ENCODE data around the gene HTR6. TPM values are rescaled to one million over a fixed set of nuclear protein-coding genes. Genes with fewer than 3 reads are reported as not detected.

The HTR6 gene
- total RNA-seq, 1 donor from 2014 or later = not detected

- intact Hi-C loops (cut with DNase I) = no loop called here
- no peaks in the 10 kb centered on the region for H3K4me1 ChIP-seq
- H3K4me3 ChIP-seq = no peak overlapping the region
- H3K9me3 ChIP-seq = no peaks in the 10 kb centered on the region
- H3K36me3 ChIP-seq = peaks cover 13% of the 10 kb centered on the region
- H3K27ac ChIP-seq = no peak overlapping the region
- DNase-seq (no peak), ATAC-seq (no peak)
- no peak for TF ChIP-seq CTCF (IDR thresholded peaks at IDR 0.05)
- H3K27me3 ChIP-seq = peaks cover 6% of the 10 kb centered on the region
These were observed 15.0 kb downstream of the HTR6 start for GRCh38 chr1:19679691-19680090.

- Histone ChIP-seq H3K36me3 (peaks cover 13% of the 10 kb centered on the region), H3K27me3 (no peaks in the 10 kb centered on the region), H3K9me3 (no peaks in the 10 kb centered on the region), H3K27ac (no peak overlapping the region), H3K4me1 (no peaks in the 10 kb centered on the region), H3K4me3 (no peak overlapping the region)
- ATAC-seq (no peak), DNase-seq (no peak)
- intact Hi-C loops (cut with DNase I) = no loop called here
- TF ChIP-seq CTCF (IDR thresholded peaks at IDR 0.05) = no peak
These were observed 16.0 kb downstream of the HTR6 start for GRCh38 chr1:19680644-19681043.

- intact Hi-C loops (cut with DNase I) = no loop called here
- H3K27ac ChIP-seq = no peak overlapping the region
- ATAC-seq = no peak
- no peaks in the 10 kb centered on the region for H3K4me1 ChIP-seq
- H3K36me3 ChIP-seq = peaks cover 13% of the 10 kb centered on the region
- TF ChIP-seq CTCF (IDR thresholded peaks at IDR 0.05) = no peak
- no peaks in the 10 kb centered on the region for H3K9me3 ChIP-seq
- no peaks in the 10 kb centered on the region for H3K27me3 ChIP-seq
- H3K4me3 ChIP-seq = no peak overlapping the region
- no peak for DNase-seq
These were observed 17.6 kb downstream of the HTR6 start for GRCh38 chr1:19682257-19682656.

- Histone ChIP-seq H3K4me3 (no peak overlapping the region), H3K9me3 (no peaks in the 10 kb centered on the region), H3K27ac (no peak overlapping the region), H3K27me3 (no peaks in the 10 kb centered on the region), H3K4me1 (no peaks in the 10 kb centered on the region), H3K36me3 (peaks cover 13% of the 10 kb centered on the region)
- ATAC-seq = no peak
- no peak for TF ChIP-seq CTCF (IDR thresholded peaks at IDR 0.05)
- intact Hi-C loops (cut with DNase I) = no loop called here
- DNase-seq = no peak
These were observed 18.2 kb downstream of the HTR6 start for GRCh38 chr1:19682901-19683300.

GRCh38 chr1:19683351-19683750 is 18.7 kb downstream of the HTR6 start:
- DNase-seq (no peak), ATAC-seq (no peak)
- no peak overlapping the region for H3K27ac ChIP-seq
- H3K36me3 ChIP-seq = peaks cover 13% of the 10 kb centered on the region
- no peak for TF ChIP-seq CTCF (IDR thresholded peaks at IDR 0.05)
- intact Hi-C loops (cut with DNase I) = no loop called here
- H3K4me3 ChIP-seq = no peak overlapping the region
- no peaks in the 10 kb centered on the region for H3K9me3 ChIP-seq
- no peaks in the 10 kb centered on the region for H3K27me3 ChIP-seq
- no peaks in the 10 kb centered on the region for H3K4me1 ChIP-seq

- no peaks in the 10 kb centered on the region for H3K9me3 ChIP-seq
- H3K36me3 ChIP-seq = peaks cover 13% of the 10 kb centered on the region
- ATAC-seq = no peak
- no peaks in the 10 kb centered on the region for H3K4me1 ChIP-seq
- H3K27ac ChIP-seq = no peak overlapping the region
- intact Hi-C loops (cut with DNase I) = no loop called here
- H3K27me3 ChIP-seq = no peaks in the 10 kb centered on the region
- no peak overlapping the region for H3K4me3 ChIP-seq
- TF ChIP-seq CTCF (IDR thresholded peaks at IDR 0.05) = no peak
- DNase-seq = no peak
These were observed 20.0 kb downstream of the HTR6 start for GRCh38 chr1:19684677-19685076.
